GM12864 (cell line): ENCODE measurements around the gene DSCAML1.

ENCODE experiments used
- DNase-seq: peaks from one replicate; pipeline ENCODE4 v3.0.0-alpha.2; 2011; ENCODE audit warnings: low read depth
- H3K4me3 ChIP-seq: 2 replicates; pipeline ENCODE4 v1.5.1; 2011; ENCODE audit warnings: mild to moderate bottlenecking, low read depth, low read length, control low read depth
- CTCF ChIP-seq: IDR thresholded peaks from 2 replicates; pipeline ENCODE4 v1.5.1; 2011; ENCODE audit warnings: low read depth, mild to moderate bottlenecking, moderate library complexity, low read length, control low read depth, inconsistent platforms; ENCODE audit errors: missing control alignments

Gene DSCAML1

GRCh38 chr11:117734601-117735024 is 62.4 kb downstream of the DSCAML1 start:
- no peak overlapping the region for H3K4me3 ChIP-seq
- TF ChIP-seq CTCF: no peak
- DNase-seq: no peak

- no peak for TF ChIP-seq CTCF
- no peak overlapping the region for H3K4me3 ChIP-seq
- DNase-seq: no peak
These were observed 63.7 kb downstream of the DSCAML1 start for GRCh38 chr11:117733316-117733715.

GRCh38 chr11:117731722-117732290 is 65.2 kb downstream of the DSCAML1 start:
- no peak for TF ChIP-seq CTCF
- no peak for DNase-seq
- no peak overlapping the region for H3K4me3 ChIP-seq

- no peak for DNase-seq
- no peak for TF ChIP-seq CTCF
- H3K4me3 ChIP-seq: no peak overlapping the region
These were observed 66.7 kb downstream of the DSCAML1 start for GRCh38 chr11:117730208-117730800.

GRCh38 chr11:117725048-117725734 is 71.8 kb downstream of the DSCAML1 start:
- TF ChIP-seq CTCF: no peak
- H3K4me3 ChIP-seq: no peak overlapping the region
- no peak for DNase-seq

GRCh38 chr11:117724621-117725020 is 72.4 kb downstream of the DSCAML1 start:
- no peak overlapping the region for H3K4me3 ChIP-seq
- no peak for TF ChIP-seq CTCF
- DNase-seq: no peak
